SK-N-SH treated with all-trans-retinoic acid at 6 μM for 48 hours (cell line): ENCODE results near the gene TCAIM.

Source experiments
- ATAC-seq: fragments of 200-7000 bp; cut with Tn5 transposase; 3 replicates; pipeline ENCODE4 v1.9.1; 2020; ENCODE audit warnings: mild to moderate bottlenecking, moderate library complexity
- ARNTL ChIP-seq: fragments of 450-650 bp; formaldehyde crosslinking; IDR thresholded peaks from 2 replicates; pipeline ENCODE4 v1.5.0; 2020; ENCODE audit warnings: low read depth, mild to moderate bottlenecking, moderate library complexity, borderline replicate concordance
- BACH2 ChIP-seq: fragments of 250-450 bp; sonication (Bioruptor Pico); IDR thresholded peaks from 2 replicates; pipeline ENCODE4 v1.9.0; 2021; ENCODE audit warnings: mild to moderate bottlenecking, borderline replicate concordance
- CREB5 ChIP-seq: fragments of 250-450 bp; sonication (Bioruptor Pico); IDR thresholded peaks from 2 replicates; pipeline ENCODE4 v1.5.1; 2020; ENCODE audit warnings: low read depth, mild to moderate bottlenecking, moderate library complexity
- CSRNP3 ChIP-seq: fragments of 250-450 bp; sonication (Bioruptor Pico); IDR thresholded peaks from 2 replicates; pipeline ENCODE4 v1.5.1; 2021; ENCODE audit warnings: mild to moderate bottlenecking, moderate library complexity
- ESRRG ChIP-seq: fragments of 250-450 bp; sonication (Bioruptor Pico); IDR thresholded peaks from 2 replicates; pipeline ENCODE4 v1.6.1; 2021; ENCODE audit warnings: mild to moderate bottlenecking
- GLIS3 ChIP-seq: fragments of 250-450 bp; sonication (Bioruptor Pico); IDR thresholded peaks from 2 replicates; pipeline ENCODE4 v1.5.0; 2020; ENCODE audit warnings: mild to moderate bottlenecking, moderate library complexity
- ISL1 ChIP-seq: fragments of 250-450 bp; sonication (Bioruptor Pico); IDR thresholded peaks from 2 replicates; pipeline ENCODE4 v2.1.2; 2022; ENCODE audit warnings: mild to moderate bottlenecking, moderate library complexity
- OSR1 ChIP-seq: fragments of 250-450 bp; sonication (Bioruptor Pico); IDR thresholded peaks from 2 replicates; pipeline ENCODE4 v1.8.0; 2022; ENCODE audit warnings: moderate library complexity, mild to moderate bottlenecking, inconsistent platforms
- PATZ1 ChIP-seq: fragments of 250-450 bp; sonication (Bioruptor Pico); IDR thresholded peaks from 2 replicates; pipeline ENCODE4 v1.8.0; 2020; ENCODE audit warnings: mild to moderate bottlenecking, moderate library complexity, borderline replicate concordance
- POU6F1 ChIP-seq: fragments of 250-450 bp; sonication (Bioruptor Pico); IDR thresholded peaks from 2 replicates; pipeline ENCODE4 v1.8.0; 2021; ENCODE audit warnings: low read depth, mild to moderate bottlenecking, moderate library complexity, borderline replicate concordance
- PPARA ChIP-seq: fragments of 250-450 bp; sonication (Bioruptor Pico); IDR thresholded peaks from 2 replicates; pipeline ENCODE4 v1.5.0; 2020; ENCODE audit warnings: mild to moderate bottlenecking, borderline replicate concordance
- RARB ChIP-seq: fragments of 250-450 bp; sonication (Bioruptor Pico); IDR thresholded peaks from 2 replicates; pipeline ENCODE4 v1.8.0; 2021; ENCODE audit warnings: mild to moderate bottlenecking, moderate library complexity
- SNAI2 ChIP-seq: fragments of 250-450 bp; sonication (Bioruptor Pico); IDR thresholded peaks from 2 replicates; pipeline ENCODE4 v1.5.0; 2020; ENCODE audit warnings: mild to moderate bottlenecking, moderate library complexity
- TCF4 ChIP-seq: fragments of 250-450 bp; sonication (Bioruptor Pico); IDR thresholded peaks from 2 replicates; pipeline ENCODE4 v1.8.0; 2021; ENCODE audit warnings: mild to moderate bottlenecking, moderate library complexity, borderline replicate concordance
- TOX ChIP-seq: fragments of 250-450 bp; sonication (Bioruptor Pico); IDR thresholded peaks from 2 replicates; pipeline ENCODE4 v1.8.0; 2021; ENCODE audit warnings: mild to moderate bottlenecking, moderate library complexity, borderline replicate concordance
- TSHZ2 ChIP-seq: fragments of 250-450 bp; sonication (Bioruptor Pico); IDR thresholded peaks from 2 replicates; pipeline ENCODE4 v1.5.0; 2020; ENCODE audit warnings: mild to moderate bottlenecking, moderate library complexity
- ZC3H10 ChIP-seq: fragments of 250-450 bp; sonication (Bioruptor Pico); IDR thresholded peaks from 2 replicates; pipeline ENCODE4 v1.5.1; 2021; ENCODE audit warnings: mild to moderate bottlenecking, moderate library complexity
- ZFP30 ChIP-seq: fragments of 450-650 bp; formaldehyde crosslinking; IDR thresholded peaks from 2 replicates; pipeline ENCODE4 v1.5.0; 2022; ENCODE audit warnings: mild to moderate bottlenecking, moderate library complexity
- ZNF565 ChIP-seq: fragments of 450-650 bp; formaldehyde crosslinking; conservative IDR thresholded peaks from 2 replicates; pipeline ENCODE4 v1.5.0; 2020; ENCODE audit warnings: low read depth, mild to moderate bottlenecking, moderate library complexity

The TCAIM gene

GRCh38 chr3:44339181-44340057 lies 853 bp downstream of the TCAIM start:
- no peak; the same call in 2 of the 3 replicates for ATAC-seq
- TF ChIP-seq GLIS3 (CRISPR knock-in tag): no peak
- TF ChIP-seq BACH2 (CRISPR knock-in tag): no peak
- no peak for TF ChIP-seq CREB5 (CRISPR knock-in tag)
- no peak for TF ChIP-seq ZNF565 (CRISPR knock-in tag)
- no peak for TF ChIP-seq SNAI2 (CRISPR knock-in tag)
- no peak for TF ChIP-seq ESRRG (CRISPR knock-in tag)
- TF ChIP-seq PPARA (CRISPR knock-in tag): no peak
- TF ChIP-seq TCF4: no peak
- no peak for TF ChIP-seq PATZ1 (CRISPR knock-in tag)
- no peak for TF ChIP-seq ISL1 (CRISPR knock-in tag)
- TF ChIP-seq TSHZ2 (CRISPR knock-in tag): no peak
- no peak for TF ChIP-seq OSR1 (CRISPR knock-in tag)
- no peak for TF ChIP-seq ZFP30 (CRISPR knock-in tag)
- no peak for TF ChIP-seq ZC3H10
- TF ChIP-seq RARB (CRISPR knock-in tag): no peak
- no peak for TF ChIP-seq POU6F1 (CRISPR knock-in tag)
- no peak for TF ChIP-seq ARNTL

- no peak for ATAC-seq
- no peak for TF ChIP-seq POU6F1 (CRISPR knock-in tag)
- TF ChIP-seq GLIS3 (CRISPR knock-in tag): no peak
- TF ChIP-seq SNAI2 (CRISPR knock-in tag): no peak
- TF ChIP-seq PATZ1 (CRISPR knock-in tag): no peak
- TF ChIP-seq CREB5 (CRISPR knock-in tag): no peak
- TF ChIP-seq OSR1 (CRISPR knock-in tag): no peak
- TF ChIP-seq TCF4: no peak
- no peak for TF ChIP-seq BACH2 (CRISPR knock-in tag)
- TF ChIP-seq ZNF565 (CRISPR knock-in tag): no peak
- no peak for TF ChIP-seq ESRRG (CRISPR knock-in tag)
- TF ChIP-seq TSHZ2 (CRISPR knock-in tag): no peak
- TF ChIP-seq CSRNP3 (CRISPR knock-in tag): no peak
- TF ChIP-seq PPARA (CRISPR knock-in tag): no peak
- no peak for TF ChIP-seq TOX (CRISPR knock-in tag)
Measured at GRCh38 chr3:44340058-44340395, 1.5 kb downstream of the TCAIM start.
